ENCODE results near the gene VPS26B.

GRCh38 chr11:134278356-134278755 is 53.9 kb downstream of the VPS26B start:
- TF ChIP-seq CTCF (IDR thresholded peaks at IDR 0.05) (no peak), AFF4 (CRISPR knock-in tag; IDR thresholded peaks at IDR 0.05; ENCODE audit: borderline replicate concordance) (no peak), MYBL2 (CRISPR knock-in tag; IDR thresholded peaks at IDR 0.05) (no peak), KAT7 (CRISPR knock-in tag; IDR thresholded peaks at IDR 0.05; ENCODE audit: borderline replicate concordance) (no peak), NFYB (CRISPR knock-in tag; conservative IDR thresholded peaks at IDR 0.05; ENCODE audit: low read depth) (no peak), PRDM15 (CRISPR knock-in tag; IDR thresholded peaks at IDR 0.05) (no peak), JUN (CRISPR knock-in tag; IDR thresholded peaks at IDR 0.05) (no peak), TP53 (CRISPR knock-in tag; IDR thresholded peaks at IDR 0.05) (no peak), ATF6 (CRISPR knock-in tag; IDR thresholded peaks at IDR 0.05) (no peak), TCF7 (CRISPR knock-in tag; IDR thresholded peaks at IDR 0.05; ENCODE audit: low read depth) (no peak), ELF4 (CRISPR knock-in tag; IDR thresholded peaks at IDR 0.05; ENCODE audit: low read depth) (no peak)
